ENCODE data around the gene CNOT4. TPM values are rescaled to one million over a fixed set of nuclear protein-coding genes. Genes with fewer than 3 reads are reported as not detected.

Gene CNOT4
- total RNA-seq, 1 experiment from 2014 or later, result 16.6 TPM

GRCh38 chr7:135541029-135541428 lies 31.1 kb upstream of the CNOT4 start:
- TF ChIP-seq ZNF274 (IDR thresholded peaks at IDR 0.05; ENCODE audit: low read depth, low read length) (no peak), EZH2 (IDR thresholded peaks at IDR 0.05) (no peak), ELF1 (IDR thresholded peaks at IDR 0.05; ENCODE audit: borderline replicate concordance, low read depth) (no peak), SRF (IDR thresholded peaks at IDR 0.05; ENCODE audit: low read depth) (no peak), REST (IDR thresholded peaks at IDR 0.05; ENCODE audit: low read depth) (no peak), POLR2AphosphoS5 (IDR thresholded peaks at IDR 0.05; ENCODE audit: low read depth, low read length) (no peak), ATF3 (IDR thresholded peaks at IDR 0.05) (no peak), JUND (IDR thresholded peaks at IDR 0.05) (no peak), CTCF (IDR thresholded peaks at IDR 0.05 in 2 of 3, conservative IDR thresholded peaks at IDR 0.05 in 1 of 3; ENCODE audit: borderline replicate concordance in 1 of 3, insufficient read depth in 1 of 3, low read depth in 2 of 3, low read length in 2 of 3) (no peak), ZFX (IDR thresholded peaks at IDR 0.05) (no peak), EGR1 (IDR thresholded peaks at IDR 0.05; ENCODE audit: low read depth) (no peak), CBX3 (IDR thresholded peaks at IDR 0.05; ENCODE audit: low read depth) (no peak), SIN3A (IDR thresholded peaks at IDR 0.05; ENCODE audit: low read depth) (no peak), CEBPB (IDR thresholded peaks at IDR 0.05; ENCODE audit: low read depth) (no peak), ZBTB33 (IDR thresholded peaks at IDR 0.05; ENCODE audit: extremely low read depth, insufficient replicate concordance, low read length) (no peak), MAX (IDR thresholded peaks at IDR 0.05) (no peak)
- ChIA-PET POLR2A (no interaction called here), CTCF (no interaction called here), RAD21 (ENCODE audit: low non-redundant PET in 1 of 2, low total read pairs in 2 of 2, uncharacterized antibody in 2 of 2, unreplicated experiment in 2 of 2) (no interaction called here)
- BruUV-seq (replicated peaks), result no TSS peak
- Histone ChIP-seq H3K4me1 (ENCODE audit: control insufficient read depth in 1 of 2, insufficient read depth in 2 of 2, low read length in 2 of 2) (no peaks in the 10 kb centered on the region), H3K27ac (ENCODE audit: low read depth, low read length) (no peak overlapping the region), H2AFZ (ENCODE audit: low read depth, low read length, poor library complexity, severe bottlenecking) (no peak overlapping the region), H3K79me2 (ENCODE audit: insufficient read depth, low read length) (no peaks in the 10 kb centered on the region), H3K9me2 (ENCODE audit: insufficient read depth) (no peaks in the 10 kb centered on the region), H3K9me3 (ENCODE audit: control insufficient read depth in 1 of 2, insufficient read depth in 1 of 2, low read depth in 1 of 2, low read length in 2 of 2) (no peaks in the 10 kb centered on the region), H3K9ac (ENCODE audit: low read length) (no peak overlapping the region), H4K20me1 (ENCODE audit: insufficient read depth) (no peaks in the 10 kb centered on the region), H3K36me3 (ENCODE audit: control insufficient read depth in 1 of 2, insufficient read depth in 2 of 2, low read length in 2 of 2) (no peaks in the 10 kb centered on the region), H3K4me3 (replicated peaks in 1 of 2; ENCODE audit: low read depth in 1 of 2, low read length in 2 of 2) (no peak overlapping the region), H3K4me2 (ENCODE audit: low read length) (no peak overlapping the region), H3K27me3 (ENCODE audit: insufficient read depth, low read length) (peaks cover 10% of the 10 kb centered on the region; the same call in 1 of the 2 replicates)
- intact Hi-C loops (cut with micrococcal nuclease), result no loop called here
- ATAC-seq, result no peak
- no peak for DNase-seq (ENCODE audit: low read depth, low spot score)
